SK-N-MC (cell line): ENCODE data around the gene TRIM52.
"Not testable (repeated sequence)": the region's sequence is repeated elsewhere in the genome, so short reads cannot be mapped to it uniquely, and the experiment has no call there.

Source experiments
- DNase-seq: peaks from one replicate; pipeline ENCODE4 v3.0.0-alpha.2; 2011; ENCODE audit warnings: low read depth, low spot score
- H3K27ac ChIP-seq: fragments of 200-600 bp; sonication (generic); 2 replicates; pipeline ENCODE4 v1.5.1; 2016; ENCODE audit warnings: mixed run types
- H3K36me3 ChIP-seq: fragments of 200-600 bp; sonication (generic); 2 replicates; pipeline ENCODE4 v1.6.1; 2017; ENCODE audit warnings: antibody characterized with exemption, low read length, mixed read lengths; ENCODE audit not compliant: insufficient read depth
- H3K4me3 ChIP-seq: fragments of 200-600 bp; sonication (generic); 2 replicates; pipeline ENCODE4 v1.5.1; 2016
- H3K9ac ChIP-seq: fragments of 200-600 bp; sonication (generic); 2 replicates; pipeline ENCODE4 v1.8.0; 2017; ENCODE audit warnings: mixed run types, mixed read lengths; ENCODE audit not compliant: insufficient read length
- H3K9me3 ChIP-seq: fragments of 200-600 bp; sonication (generic); 2 replicates; pipeline ENCODE4 v1.6.1; 2017; ENCODE audit warnings: low read depth, mild to moderate bottlenecking, antibody characterized with exemption, low read length, moderate library complexity, mixed read lengths
- EZH2 ChIP-seq: fragments of 200-600 bp; sonication (generic); IDR thresholded peaks from one replicate; pipeline ENCODE4 v1.6.1; 2017; ENCODE audit warnings: antibody characterized with exemption
- FOXP2 ChIP-seq: optimal IDR thresholded peaks from 2 replicates; pipeline ENCODE3; 2011; ENCODE audit warnings: mild to moderate bottlenecking, moderate library complexity; ENCODE audit not compliant: insufficient read depth; ENCODE audit errors: extremely low read length, control extremely low read depth
- POLR2AphosphoS5 ChIP-seq: IDR thresholded peaks from 2 replicates; pipeline ENCODE4 v1.6.1; 2012; ENCODE audit warnings: mild to moderate bottlenecking, low read depth, low read length, borderline replicate concordance

The TRIM52 gene

GRCh38 chr5:181212934-181213333 is 48.0 kb downstream of the TRIM52 start:
- H3K4me3 ChIP-seq = no peak overlapping the region
- TF ChIP-seq POLR2AphosphoS5 (no peak), EZH2 (no peak), FOXP2 (no peak)
- no peaks in the 10 kb centered on the region for H3K36me3 ChIP-seq
- H3K9ac ChIP-seq = no peak overlapping the region
- H3K9me3 ChIP-seq = no peaks in the 10 kb centered on the region
- no peak for DNase-seq
- H3K27ac ChIP-seq = no peak overlapping the region

GRCh38 chr5:181212080-181212479 is 48.9 kb downstream of the TRIM52 start:
- no peak for DNase-seq
- no peaks in the 10 kb centered on the region for H3K36me3 ChIP-seq
- H3K9ac ChIP-seq = no peak overlapping the region
- no peak overlapping the region for H3K4me3 ChIP-seq
- H3K9me3 ChIP-seq = no peaks in the 10 kb centered on the region
- no peak overlapping the region for H3K27ac ChIP-seq
- TF ChIP-seq POLR2AphosphoS5 = no peak
- no peak for TF ChIP-seq EZH2
- TF ChIP-seq FOXP2 = no peak

- no peak for DNase-seq
- Histone ChIP-seq H3K9me3 (no peaks in the 10 kb centered on the region), H3K4me3 (no peak overlapping the region), H3K27ac (no peak overlapping the region), H3K9ac (no peak overlapping the region), H3K36me3 (no peaks in the 10 kb centered on the region)
- TF ChIP-seq EZH2 (no peak), POLR2AphosphoS5 (no peak), FOXP2 (no peak)
Observed at GRCh38 chr5:181211208-181211607, 49.7 kb downstream of the TRIM52 start.

- not testable (repeated sequence) for DNase-seq, H3K27ac ChIP-seq, H3K4me3 ChIP-seq, H3K9ac ChIP-seq, H3K36me3 ChIP-seq, H3K9me3 ChIP-seq
Observed at GRCh38 chr5:181210698-181211097, 50.2 kb downstream of the TRIM52 start.

- not testable (repeated sequence) for DNase-seq, H3K36me3 ChIP-seq, H3K9ac ChIP-seq, H3K9me3 ChIP-seq, H3K27ac ChIP-seq, H3K4me3 ChIP-seq
Observed at GRCh38 chr5:181210148-181210547, 50.8 kb downstream of the TRIM52 start.

- not testable (repeated sequence) for H3K9ac ChIP-seq
Observed at GRCh38 chr5:181209006-181209405, 51.9 kb downstream of the TRIM52 start.

GRCh38 chr5:181207960-181208253 is 53.0 kb downstream of the TRIM52 start:
- TF ChIP-seq EZH2 (no peak), POLR2AphosphoS5 (no peak), FOXP2 (no peak)
- no peaks in the 10 kb centered on the region for H3K9me3 ChIP-seq
- DNase-seq = no peak
- H3K27ac ChIP-seq = peak overlapping the region; percentile 88; the same call in 1 of the 2 replicates
- no peaks in the 10 kb centered on the region for H3K36me3 ChIP-seq
- H3K9ac ChIP-seq = no peak overlapping the region
- H3K4me3 ChIP-seq = peak overlapping the region; percentile 93

More at GRCh38 chr5:181209006-181209405, 51.9 kb downstream of the TRIM52 start:
- DNase-seq, H3K9me3 ChIP-seq, H3K36me3 ChIP-seq, H3K4me3 ChIP-seq, H3K27ac ChIP-seq: not testable (repeated sequence)

GRCh38 chr5:181207214-181207959 is 53.6 kb downstream of the TRIM52 start:
- Histone ChIP-seq H3K9me3 (no peaks in the 10 kb centered on the region), H3K4me3 (peak overlapping the region; percentile 93), H3K27ac (peak overlapping the region; percentile 88), H3K9ac (peak overlapping the region; percentile 71), H3K36me3 (no peaks in the 10 kb centered on the region)
- peak; percentile 86 for DNase-seq
- TF ChIP-seq EZH2 (no peak), FOXP2 (no peak)

GRCh38 chr5:181205761-181206649 is 54.9 kb downstream of the TRIM52 start:
- H3K9ac ChIP-seq = no peak overlapping the region
- H3K4me3 ChIP-seq = peak overlapping the region; percentile 93
- no peaks in the 10 kb centered on the region for H3K36me3 ChIP-seq
- TF ChIP-seq EZH2 = no peak
- TF ChIP-seq POLR2AphosphoS5 = no peak
- TF ChIP-seq FOXP2 = no peak
- H3K27ac ChIP-seq = no peak overlapping the region
- DNase-seq = no peak
- no peaks in the 10 kb centered on the region for H3K9me3 ChIP-seq
